ENCODE results near the gene PAX7. TPM values are rescaled to one million over a fixed set of nuclear protein-coding genes. Genes with fewer than 3 reads are reported as not detected.

Gene PAX7
- total RNA-seq, 1 donor from 2014 or later, result 1.4 TPM

DNA sequence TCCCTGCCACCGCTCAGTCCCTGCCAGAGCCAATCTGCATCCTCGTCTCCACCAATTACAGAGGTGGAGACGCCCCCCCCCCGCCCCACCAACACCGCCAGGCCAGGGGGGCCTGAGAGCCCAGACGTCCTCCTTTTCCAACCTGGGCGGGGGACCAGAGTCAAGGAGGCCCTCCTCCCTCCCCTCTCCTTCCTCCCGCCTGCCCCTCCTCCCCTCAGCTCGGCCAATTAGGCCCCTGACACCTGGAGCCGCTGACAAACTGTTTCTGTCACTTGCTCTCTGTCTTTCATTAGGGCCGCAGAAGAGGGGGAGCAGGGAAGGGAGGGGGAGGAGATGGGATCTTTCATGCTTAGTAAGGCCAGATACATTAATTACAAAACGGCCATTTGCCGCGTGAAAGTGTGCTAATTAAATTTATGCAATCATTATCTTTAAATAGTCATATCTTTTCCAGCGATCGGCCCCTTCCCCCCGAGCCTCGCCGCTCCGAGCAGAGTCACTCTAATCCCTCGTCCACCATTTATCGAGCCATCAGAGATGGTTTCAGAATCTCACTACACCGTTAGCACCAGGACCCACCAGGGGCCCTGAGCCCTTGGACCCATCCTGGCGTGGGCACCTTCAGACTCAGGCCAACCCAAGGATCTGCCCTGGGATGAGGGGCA lies 94.7 kb downstream of the PAX7 start:
- DNase-seq (ENCODE audit: low spot score), result no peak
- Mint-ChIP-seq H3K4me1 (ENCODE audit: unreplicated experiment) (no peaks in the 10 kb centered on the region), H3K27ac (ENCODE audit: unreplicated experiment) (no peak overlapping the region), H3K36me3 (ENCODE audit: low read depth, unreplicated experiment) (no peaks in the 10 kb centered on the region), H3K27me3 (ENCODE audit: unreplicated experiment) (peaks cover 11% of the 10 kb centered on the region), H3K4me3 (ENCODE audit: unreplicated experiment) (no peak overlapping the region), H3K9me3 (ENCODE audit: unreplicated experiment) (no peaks in the 10 kb centered on the region)
- TF ChIP-seq, protein P1, sequence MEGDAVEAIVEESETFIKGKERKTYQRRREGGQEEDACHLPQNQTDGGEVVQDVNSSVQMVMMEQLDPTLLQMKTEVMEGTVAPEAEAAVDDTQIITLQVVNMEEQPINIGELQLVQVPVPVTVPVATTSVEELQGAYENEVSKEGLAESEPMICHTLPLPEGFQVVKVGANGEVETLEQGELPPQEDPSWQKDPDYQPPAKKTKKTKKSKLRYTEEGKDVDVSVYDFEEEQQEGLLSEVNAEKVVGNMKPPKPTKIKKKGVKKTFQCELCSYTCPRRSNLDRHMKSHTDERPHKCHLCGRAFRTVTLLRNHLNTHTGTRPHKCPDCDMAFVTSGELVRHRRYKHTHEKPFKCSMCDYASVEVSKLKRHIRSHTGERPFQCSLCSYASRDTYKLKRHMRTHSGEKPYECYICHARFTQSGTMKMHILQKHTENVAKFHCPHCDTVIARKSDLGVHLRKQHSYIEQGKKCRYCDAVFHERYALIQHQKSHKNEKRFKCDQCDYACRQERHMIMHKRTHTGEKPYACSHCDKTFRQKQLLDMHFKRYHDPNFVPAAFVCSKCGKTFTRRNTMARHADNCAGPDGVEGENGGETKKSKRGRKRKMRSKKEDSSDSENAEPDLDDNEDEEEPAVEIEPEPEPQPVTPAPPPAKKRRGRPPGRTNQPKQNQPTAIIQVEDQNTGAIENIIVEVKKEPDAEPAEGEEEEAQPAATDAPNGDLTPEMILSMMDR (IDR thresholded peaks at IDR 0.05; ENCODE audit: unreplicated experiment), result no peak

DNA sequence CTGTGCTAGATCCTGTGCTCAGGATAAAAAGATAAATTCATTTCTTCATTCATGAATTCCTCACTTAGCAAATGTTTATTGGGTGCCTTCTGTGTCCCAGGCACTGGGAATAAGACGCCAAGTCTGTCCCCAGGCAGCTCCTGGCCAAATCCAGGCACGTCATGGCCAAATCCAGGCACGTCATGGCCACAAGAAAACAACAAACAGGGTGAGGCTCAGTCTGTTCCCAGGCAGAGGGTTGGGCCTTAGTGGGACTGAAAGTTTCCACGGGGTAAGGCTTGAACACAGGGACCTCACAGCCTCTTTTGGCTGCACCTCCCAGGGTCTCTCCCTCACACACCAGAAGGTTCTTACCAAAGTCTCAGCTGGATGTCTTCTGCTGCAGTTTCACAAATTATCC lies 95.7 kb downstream of the PAX7 start:
- Mint-ChIP-seq H3K27me3 (ENCODE audit: unreplicated experiment) (peaks cover 9% of the 10 kb centered on the region), H3K4me1 (ENCODE audit: unreplicated experiment) (no peaks in the 10 kb centered on the region), H3K27ac (ENCODE audit: unreplicated experiment) (no peak overlapping the region), H3K9me3 (ENCODE audit: unreplicated experiment) (no peaks in the 10 kb centered on the region), H3K36me3 (ENCODE audit: low read depth, unreplicated experiment) (no peaks in the 10 kb centered on the region), H3K4me3 (ENCODE audit: unreplicated experiment) (no peak overlapping the region)
- DNase-seq (ENCODE audit: low spot score), result no peak
- TF ChIP-seq, protein P1 (IDR thresholded peaks at IDR 0.05; ENCODE audit: unreplicated experiment), result no peak

DNA sequence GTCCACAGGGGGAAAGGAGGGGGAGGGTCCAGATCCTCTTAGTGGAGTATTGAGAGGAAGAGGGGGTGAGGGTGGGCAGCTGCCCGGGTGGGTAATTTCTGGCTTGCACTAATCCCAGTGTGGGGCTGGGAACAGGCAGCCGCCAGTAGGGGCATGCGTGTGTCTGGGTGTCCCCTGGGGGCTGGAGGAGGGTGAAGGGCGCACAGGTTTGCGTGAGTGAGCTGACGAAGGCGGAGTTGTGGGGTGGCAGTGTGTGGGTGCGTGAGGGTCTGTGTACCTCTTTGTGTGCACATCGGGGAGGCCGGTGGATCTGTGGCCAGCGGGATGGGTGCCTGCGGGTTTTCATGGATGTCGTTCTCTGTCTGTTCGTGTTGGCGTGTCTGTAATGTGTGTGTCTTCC lies 97.3 kb downstream of the PAX7 start:
- peaks cover 5% of the 10 kb centered on the region for H3K27me3 Mint-ChIP-seq (ENCODE audit: unreplicated experiment)
- no peaks in the 10 kb centered on the region for H3K4me1 Mint-ChIP-seq (ENCODE audit: unreplicated experiment)
- no peaks in the 10 kb centered on the region for H3K9me3 Mint-ChIP-seq (ENCODE audit: unreplicated experiment)
- no peak overlapping the region for H3K4me3 Mint-ChIP-seq (ENCODE audit: unreplicated experiment)
- no peak overlapping the region for H3K27ac Mint-ChIP-seq (ENCODE audit: unreplicated experiment)
- DNase-seq (ENCODE audit: low spot score), result no peak
- no peaks in the 10 kb centered on the region for H3K36me3 Mint-ChIP-seq (ENCODE audit: low read depth, unreplicated experiment)
- TF ChIP-seq, protein P1 (IDR thresholded peaks at IDR 0.05; ENCODE audit: unreplicated experiment), result no peak

DNA sequence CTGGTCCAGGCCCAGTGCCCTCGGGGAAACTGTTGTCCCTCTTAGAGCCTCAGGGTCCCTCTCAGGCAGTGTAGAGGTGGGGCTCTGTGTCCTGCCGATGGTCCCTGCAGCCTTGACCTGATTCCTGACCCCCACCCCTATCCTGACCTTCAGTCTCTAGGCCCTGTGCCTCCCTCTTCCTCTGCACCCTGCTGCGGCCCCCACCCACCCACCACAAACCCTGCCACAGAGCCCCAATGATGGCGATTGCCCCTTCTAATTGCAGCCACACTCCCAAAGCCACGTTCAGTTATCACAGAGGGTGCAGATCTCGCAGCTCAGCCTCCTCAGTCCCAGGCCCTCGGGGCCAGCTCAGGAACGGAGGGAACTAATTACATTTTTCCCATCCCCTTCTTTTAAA lies 99.7 kb downstream of the PAX7 start:
- H3K27ac Mint-ChIP-seq (ENCODE audit: unreplicated experiment), result no peak overlapping the region
- peaks cover 6% of the 10 kb centered on the region for H3K27me3 Mint-ChIP-seq (ENCODE audit: unreplicated experiment)
- no peaks in the 10 kb centered on the region for H3K36me3 Mint-ChIP-seq (ENCODE audit: low read depth, unreplicated experiment)
- no peaks in the 10 kb centered on the region for H3K9me3 Mint-ChIP-seq (ENCODE audit: unreplicated experiment)
- no peak for DNase-seq (ENCODE audit: low spot score)
- H3K4me1 Mint-ChIP-seq (ENCODE audit: unreplicated experiment), result no peaks in the 10 kb centered on the region
- H3K4me3 Mint-ChIP-seq (ENCODE audit: unreplicated experiment), result no peak overlapping the region
- TF ChIP-seq, protein P1 (IDR thresholded peaks at IDR 0.05; ENCODE audit: unreplicated experiment), result no peak

DNA sequence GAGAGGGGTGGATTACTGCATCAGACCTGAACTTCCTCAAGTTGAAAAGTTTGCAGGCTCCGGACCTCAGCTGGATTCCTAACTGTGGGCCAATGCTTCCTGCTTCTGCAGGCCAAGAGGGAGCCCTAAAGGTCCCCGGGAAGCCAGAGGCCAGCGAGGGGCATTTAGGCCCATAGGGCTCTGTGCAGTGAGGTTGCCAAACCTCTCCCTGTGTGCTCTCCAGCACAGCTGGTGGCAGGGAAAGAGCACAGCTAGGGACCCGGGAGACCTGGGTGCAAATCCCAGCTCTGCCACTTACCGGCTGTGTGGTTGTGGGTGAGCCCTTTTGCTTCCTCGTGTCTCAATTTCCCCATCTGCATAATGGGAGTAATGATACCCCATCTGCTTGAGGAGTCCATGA lies 100.5 kb downstream of the PAX7 start:
- Mint-ChIP-seq H3K27ac (ENCODE audit: unreplicated experiment) (no peak overlapping the region), H3K4me3 (ENCODE audit: unreplicated experiment) (no peak overlapping the region), H3K9me3 (ENCODE audit: unreplicated experiment) (no peaks in the 10 kb centered on the region), H3K36me3 (ENCODE audit: low read depth, unreplicated experiment) (no peaks in the 10 kb centered on the region), H3K4me1 (ENCODE audit: unreplicated experiment) (no peaks in the 10 kb centered on the region), H3K27me3 (ENCODE audit: unreplicated experiment) (peaks cover 6% of the 10 kb centered on the region)
- no peak for DNase-seq (ENCODE audit: low spot score)
- TF ChIP-seq, protein P1 (IDR thresholded peaks at IDR 0.05; ENCODE audit: unreplicated experiment), result no peak
